GM12873 (cell line): ENCODE data around the gene GBF1.

Experiments used
- CTCF ChIP-seq: IDR thresholded peaks from 2 replicates; pipeline ENCODE4 v1.5.1; 2012; ENCODE audit warnings: low read depth, mild to moderate bottlenecking, moderate library complexity, low read length, control low read depth; ENCODE audit not compliant: insufficient read depth; ENCODE audit errors: missing control alignments

GBF1 gene

GRCh38 chr10:102407425-102408130, 162.2 kb downstream of the GBF1 start:
- no peak for TF ChIP-seq CTCF

DNA sequence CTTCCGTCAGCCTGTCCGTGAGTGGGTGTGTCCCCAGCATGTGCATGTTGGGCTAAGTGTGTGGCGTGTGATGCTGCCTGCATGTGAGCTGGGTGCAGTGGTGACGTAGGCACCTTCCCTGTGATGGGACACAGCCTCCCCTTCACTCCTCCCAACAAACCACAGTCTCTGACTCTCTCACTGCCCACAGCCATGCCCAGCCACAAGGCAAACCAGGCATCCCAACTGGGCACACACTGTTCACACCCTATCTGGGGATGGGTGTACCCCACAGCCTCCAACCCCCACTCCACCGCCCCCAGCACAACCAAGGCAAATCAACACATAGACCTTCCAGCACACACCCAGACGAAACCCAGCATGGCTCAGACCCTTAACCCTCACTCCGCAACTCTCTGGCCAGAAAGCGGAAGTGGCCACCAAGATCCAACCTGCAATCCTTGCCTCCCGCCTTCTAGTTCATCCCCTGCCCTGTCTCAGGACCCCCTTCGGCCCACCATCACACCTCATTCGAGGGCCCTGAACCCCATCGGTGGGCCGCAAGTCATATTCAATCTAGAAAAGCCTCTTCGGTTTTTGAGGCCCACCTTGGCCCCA, 162.9 kb downstream of the GBF1 start:
- no peak for TF ChIP-seq CTCF

GRCh38 chr10:102408728-102409603, 163.6 kb downstream of the GBF1 start:
- no peak for TF ChIP-seq CTCF

- TF ChIP-seq CTCF = no peak
Observed at GRCh38 chr10:102409604-102410428, 164.5 kb downstream of the GBF1 start.

DNA sequence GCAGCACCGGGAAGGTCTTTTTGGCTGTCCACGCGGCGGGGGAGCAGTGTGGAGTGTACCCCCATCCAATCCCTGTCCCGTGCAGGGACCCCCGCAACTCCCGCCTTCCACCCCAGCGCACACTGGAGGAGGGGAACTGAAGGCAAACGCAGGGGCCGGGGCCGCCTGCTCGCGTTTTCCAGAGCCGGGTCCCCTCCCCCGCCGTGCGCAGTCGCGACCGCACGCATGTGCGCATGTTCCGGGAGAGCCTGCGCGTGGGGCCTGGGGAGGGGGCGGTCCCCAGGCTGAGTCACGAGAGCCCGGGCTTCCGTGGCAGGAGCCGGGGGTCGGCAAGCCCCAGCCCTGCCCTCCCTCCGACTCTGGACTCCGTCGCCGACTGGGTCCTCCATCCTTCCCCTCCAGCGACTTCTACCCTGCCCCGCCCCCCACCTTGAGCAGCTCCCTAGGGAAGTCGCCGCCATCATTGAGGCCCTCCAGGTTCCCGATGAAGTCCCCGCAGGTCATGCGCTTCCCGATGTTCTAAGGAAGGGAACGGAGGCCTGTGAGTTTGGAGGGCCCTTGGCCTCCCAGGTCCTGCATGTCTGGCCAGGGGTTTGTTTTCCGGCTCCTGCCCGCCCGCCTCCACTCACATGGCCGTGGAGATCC, 165.2 kb downstream of the GBF1 start:
- TF ChIP-seq CTCF = no peak

GRCh38 chr10:102411341-102412255, 166.3 kb downstream of the GBF1 start:
- no peak for TF ChIP-seq CTCF
